Urothelium cell line (cell line): ENCODE data around the gene RIMBP3B.
"Not testable (repeated sequence)": the region's sequence is repeated elsewhere in the genome, so short reads cannot be mapped to it uniquely, and the experiment has no call there.

ENCODE experiments used
- DNase-seq: peaks from one replicate; pipeline ENCODE4 v3.0.0; 2011; ENCODE audit warnings: low spot score, mixed read lengths
- FAIRE-seq: peaks from 2 replicates; lab custom pipeline; 2011; peaks lifted over from hg19 to GRCh38; lab: Jason Lieb, UNC

The RIMBP3B gene

GRCh38 chr22:21417227-21417746, 33.7 kb downstream of the RIMBP3B start, which contains the start of gene HIC2:
Gene HIC2 (plus strand): TSS chr22:21417371. CDS start chr22:21442832, 25,461 bp downstream.
- DNase-seq, FAIRE-seq: not testable (repeated sequence)

GRCh38 chr22:21417853-21418252, 34.3 kb downstream of the RIMBP3B start:
- FAIRE-seq = not testable (repeated sequence)

GRCh38 chr22:21418974-21419638, 35.6 kb downstream of the RIMBP3B start:
- DNase-seq, FAIRE-seq: not testable (repeated sequence)

More at GRCh38 chr22:21417853-21418252, 34.3 kb downstream of the RIMBP3B start:
- not testable (repeated sequence) for DNase-seq

- not testable (repeated sequence) for FAIRE-seq, DNase-seq
Observed at GRCh38 chr22:21420180-21420763, 36.7 kb downstream of the RIMBP3B start.

GRCh38 chr22:21424084-21424709, 40.6 kb downstream of the RIMBP3B start:
- not testable (repeated sequence) for FAIRE-seq, DNase-seq

GRCh38 chr22:21434378-21435233, 51.1 kb downstream of the RIMBP3B start:
- FAIRE-seq, DNase-seq: not testable (repeated sequence)

GRCh38 chr22:21435998-21436810, 52.7 kb downstream of the RIMBP3B start:
- FAIRE-seq = not testable (repeated sequence)

GRCh38 chr22:21438013-21438412, 54.5 kb downstream of the RIMBP3B start:
- not testable (repeated sequence) for FAIRE-seq, DNase-seq

More at GRCh38 chr22:21435998-21436810, 52.7 kb downstream of the RIMBP3B start:
- not testable (repeated sequence) for DNase-seq
